ENCODE data around the gene OR5H14.

- peak; percentile 36 for TF ChIP-seq CTCF (IDR thresholded peaks at IDR 0.05; ENCODE audit: low read length)
- TF ChIP-seq EZH2phosphoT487 (IDR thresholded peaks at IDR 0.05; ENCODE audit: low read length), result no peak
Observed at GRCh38 chr3:98188545-98188944, 41.3 kb downstream of the OR5H14 start.
